OCI-LY7 (cell line): ENCODE measurements around the gene CAMK4. TPM values are rescaled to one million over a fixed set of nuclear protein-coding genes. Genes with fewer than 3 reads are reported as not detected.

Experiments
- BruUV-seq: library from RNA; stranded (reverse); fragments of 400-500 nt; replicated peaks from 2 replicates; lab custom pipeline; 2021; lab: Mats Ljungman, UMichigan
- CTCF ChIA-PET: fragments of 300-600 bp; sonication (Branson Sonifier 250); formaldehyde crosslinking; loops from one replicate; lab custom pipeline; 2022; ENCODE audit warnings: antibody characterized with exemption; ENCODE audit not compliant: unreplicated experiment; lab: Charles Lee
- POLR2A ChIA-PET: fragments of 300-600 bp; sonication (Branson Sonifier 250); formaldehyde crosslinking; loops from one replicate; lab custom pipeline; 2022; ENCODE audit warnings: antibody characterized with exemption; lab: Charles Lee
- DNase-seq: peaks from one replicate; pipeline ENCODE4 v3.0.0-alpha.2; 2015; ENCODE audit warnings: low spot score
- H2AFZ ChIP-seq: fragments of 200-600 bp; sonication (generic), shearing (Covaris generic); 2 replicates; pipeline ENCODE4 v1.6.1; 2014; ENCODE audit warnings: mild to moderate bottlenecking, antibody characterized with exemption, low read length, moderate library complexity
- H3K27ac ChIP-seq: fragments of 200-600 bp; sonication (generic); 2 replicates; pipeline ENCODE4 v1.5.1; 2014; ENCODE audit warnings: mixed run types, low read depth, mild to moderate bottlenecking, moderate library complexity, low read length, inconsistent platforms; ENCODE audit not compliant: poor library complexity, severe bottlenecking
- H3K36me3 ChIP-seq: fragments of 200-600 bp; sonication (generic); 2 replicates; pipeline ENCODE4 v1.6.1; 2014; ENCODE audit warnings: mild to moderate bottlenecking, antibody characterized with exemption, low read length, moderate library complexity, mixed read lengths; ENCODE audit not compliant: insufficient read depth
- H3K4me1 ChIP-seq: fragments of 200-600 bp; sonication (generic); 2 replicates; pipeline ENCODE4 v1.5.1; 2014; ENCODE audit warnings: mild to moderate bottlenecking, low read length; ENCODE audit not compliant: insufficient read depth, poor library complexity, severe bottlenecking
- H3K4me2 ChIP-seq: fragments of 200-600 bp; sonication (generic); 2 replicates; pipeline ENCODE4 v1.6.1; 2014; ENCODE audit warnings: mild to moderate bottlenecking, low read length
- H3K4me3 ChIP-seq: fragments of 200-600 bp; sonication (generic); 2 replicates; pipeline ENCODE4 v1.5.1; 2014; ENCODE audit warnings: mild to moderate bottlenecking, low read depth, low read length; ENCODE audit not compliant: poor library complexity, severe bottlenecking
- H3K79me2 ChIP-seq: fragments of 200-600 bp; sonication (generic); 2 replicates; pipeline ENCODE4 v1.6.1; 2016; ENCODE audit warnings: low read depth, mild to moderate bottlenecking, low read length, moderate library complexity, mixed read lengths; ENCODE audit not compliant: insufficient read depth
- H3K9me2 ChIP-seq: fragments of 200-600 bp; sonication (generic); 2 replicates; pipeline ENCODE4 v1.6.1; 2016; ENCODE audit warnings: mild to moderate bottlenecking, low read length, mixed read lengths; ENCODE audit not compliant: insufficient read depth
- H3K9me3 ChIP-seq: fragments of 200-600 bp; sonication (generic); 2 replicates; pipeline ENCODE4 v1.6.1; 2014; ENCODE audit warnings: mild to moderate bottlenecking, mixed run types, low read length, mixed read lengths
- H4K20me1 ChIP-seq: fragments of 200-600 bp; sonication (generic); 2 replicates; pipeline ENCODE4 v1.6.1; 2014; ENCODE audit warnings: mild to moderate bottlenecking, antibody characterized with exemption, low read length, moderate library complexity, mixed read lengths; ENCODE audit not compliant: insufficient read depth
- EZH2phosphoT487 ChIP-seq: fragments of 200-600 bp; sonication (generic); IDR thresholded peaks from 2 replicates; pipeline ENCODE4 v1.6.1; 2018; ENCODE audit warnings: low read depth, borderline replicate concordance, mild to moderate bottlenecking, mixed run types, antibody characterized with exemption, low read length, moderate library complexity, mixed read lengths
- intact Hi-C: fragments of 100-400 bp; cut with micrococcal nuclease; formaldehyde crosslinking; loops from one replicate; pipeline ENCODE4 v1.10.0; 2022; ENCODE audit not compliant: unreplicated experiment
- total RNA-seq, 2 experiments: library from RNA; depleted of rRNA in 1 of 2; stranded (reverse); fragments of >200 nt in 1 of 2; shearing (Covaris generic) in 1 of 2; gene quantifications; 2 replicates each; pipeline ENCODE4 v1.2.3, GENCODE V29; 2014 to 2022
- TF ChIP-seq, protein P1 (sequence below): fragments of 200-600 bp; sonication (generic); conservative IDR thresholded peaks from 2 replicates; pipeline ENCODE4 v1.5.1; 2014; ENCODE audit warnings: mild to moderate bottlenecking, antibody characterized with exemption, low read length, moderate library complexity, mixed read lengths

Gene CAMK4
- total RNA-seq, 2 experiments from 2014 or later = 25.4 to 40.2 TPM

DNA sequence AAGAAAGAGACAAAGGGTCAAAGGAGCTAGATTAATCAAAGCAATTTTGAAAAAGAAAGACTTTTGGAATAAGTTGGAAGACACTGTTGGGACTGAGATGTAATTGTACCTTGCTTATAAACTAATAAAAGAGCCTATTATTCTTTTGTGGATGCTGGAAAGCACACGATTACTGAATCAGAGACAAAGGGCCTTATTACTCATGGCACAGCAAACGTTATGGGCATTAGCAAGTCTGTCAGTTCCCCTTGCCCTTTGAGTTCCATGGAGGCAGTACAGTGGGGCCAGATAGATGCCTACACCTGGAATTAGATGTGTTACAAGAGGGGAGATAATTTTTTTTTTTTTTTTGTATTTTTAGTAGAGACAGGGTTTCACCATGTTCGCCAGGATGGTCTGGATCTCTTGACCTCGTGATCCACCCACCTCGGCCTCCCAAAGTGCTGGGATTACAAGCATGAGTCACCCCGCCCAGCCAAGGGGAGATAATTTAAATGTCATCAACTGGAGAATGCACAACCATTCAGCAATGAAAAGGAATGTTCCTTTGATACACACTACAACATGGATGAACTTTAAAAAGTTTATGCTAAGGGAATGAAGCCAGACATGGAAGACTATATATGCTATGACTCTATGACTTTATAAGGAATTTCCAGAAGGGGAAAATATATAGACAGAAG, 159.2 kb downstream of the CAMK4 start:
- Histone ChIP-seq H3K27ac (no peak overlapping the region), H3K4me3 (no peak overlapping the region), H3K79me2 (no peaks in the 10 kb centered on the region), H4K20me1 (no peaks in the 10 kb centered on the region), H3K9me3 (no peaks in the 10 kb centered on the region), H3K4me2 (no peak overlapping the region), H3K36me3 (no peaks in the 10 kb centered on the region), H2AFZ (no peak overlapping the region), H3K9me2 (no peaks in the 10 kb centered on the region), H3K4me1 (no peaks in the 10 kb centered on the region)
- intact Hi-C loops = no loop called here
- ChIA-PET CTCF (no interaction called here), POLR2A (no interaction called here)
- no peak for TF ChIP-seq EZH2phosphoT487
- TF ChIP-seq, protein P1, sequence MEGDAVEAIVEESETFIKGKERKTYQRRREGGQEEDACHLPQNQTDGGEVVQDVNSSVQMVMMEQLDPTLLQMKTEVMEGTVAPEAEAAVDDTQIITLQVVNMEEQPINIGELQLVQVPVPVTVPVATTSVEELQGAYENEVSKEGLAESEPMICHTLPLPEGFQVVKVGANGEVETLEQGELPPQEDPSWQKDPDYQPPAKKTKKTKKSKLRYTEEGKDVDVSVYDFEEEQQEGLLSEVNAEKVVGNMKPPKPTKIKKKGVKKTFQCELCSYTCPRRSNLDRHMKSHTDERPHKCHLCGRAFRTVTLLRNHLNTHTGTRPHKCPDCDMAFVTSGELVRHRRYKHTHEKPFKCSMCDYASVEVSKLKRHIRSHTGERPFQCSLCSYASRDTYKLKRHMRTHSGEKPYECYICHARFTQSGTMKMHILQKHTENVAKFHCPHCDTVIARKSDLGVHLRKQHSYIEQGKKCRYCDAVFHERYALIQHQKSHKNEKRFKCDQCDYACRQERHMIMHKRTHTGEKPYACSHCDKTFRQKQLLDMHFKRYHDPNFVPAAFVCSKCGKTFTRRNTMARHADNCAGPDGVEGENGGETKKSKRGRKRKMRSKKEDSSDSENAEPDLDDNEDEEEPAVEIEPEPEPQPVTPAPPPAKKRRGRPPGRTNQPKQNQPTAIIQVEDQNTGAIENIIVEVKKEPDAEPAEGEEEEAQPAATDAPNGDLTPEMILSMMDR = no peak
- no TSS peak for BruUV-seq
- DNase-seq = no peak

DNA sequence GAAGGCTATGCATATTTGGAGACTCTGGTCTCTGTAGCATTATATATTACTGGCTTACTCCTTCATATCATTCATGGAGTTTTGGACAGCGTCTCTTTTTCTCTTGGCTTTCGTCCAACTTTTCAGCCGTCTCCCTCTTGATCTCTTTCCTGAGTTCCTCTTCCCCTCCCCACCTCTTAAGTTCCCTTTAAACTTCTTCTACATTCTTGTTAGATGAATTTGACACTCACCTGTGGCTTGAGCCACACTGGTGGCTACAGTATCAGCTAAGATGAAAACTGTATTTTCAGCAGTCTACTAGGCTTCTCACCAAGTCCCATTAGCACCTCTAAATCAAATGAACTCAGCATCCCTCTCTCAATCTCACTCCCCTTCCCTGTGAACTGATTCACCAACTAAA, 160.0 kb downstream of the CAMK4 start:
- H3K36me3 ChIP-seq = no peaks in the 10 kb centered on the region
- ChIA-PET POLR2A (no interaction called here), CTCF (no interaction called here)
- intact Hi-C loops = no loop called here
- no peak overlapping the region for H2AFZ ChIP-seq
- no peaks in the 10 kb centered on the region for H3K9me2 ChIP-seq
- H3K4me3 ChIP-seq = no peak overlapping the region
- H3K4me2 ChIP-seq = no peak overlapping the region
- no peaks in the 10 kb centered on the region for H4K20me1 ChIP-seq
- no TSS peak for BruUV-seq
- no peak for TF ChIP-seq EZH2phosphoT487
- TF ChIP-seq, protein P1 = no peak
- H3K9me3 ChIP-seq = no peaks in the 10 kb centered on the region
- no peak for DNase-seq
- H3K4me1 ChIP-seq = no peaks in the 10 kb centered on the region
- no peak overlapping the region for H3K27ac ChIP-seq
- H3K79me2 ChIP-seq = no peaks in the 10 kb centered on the region

DNA sequence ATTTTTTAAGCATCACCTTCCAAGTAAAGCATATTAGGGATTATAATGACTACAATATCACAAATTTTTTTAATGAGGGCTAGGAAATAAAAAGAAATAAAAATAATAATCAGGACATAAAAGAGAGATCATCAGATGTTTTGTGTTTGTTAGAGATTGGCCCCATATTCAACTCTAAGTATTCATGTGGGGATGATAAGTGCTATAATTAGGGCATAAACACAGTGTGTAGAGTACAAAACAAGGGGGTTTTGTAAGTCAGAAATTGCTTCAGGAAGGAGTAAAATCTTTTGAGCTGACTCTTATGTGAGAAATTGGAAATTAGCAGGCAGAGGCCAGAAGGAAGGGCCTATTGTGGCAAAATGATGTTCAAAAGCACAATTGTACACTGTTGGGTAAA, 160.9 kb downstream of the CAMK4 start:
- H4K20me1 ChIP-seq = no peaks in the 10 kb centered on the region
- H3K9me3 ChIP-seq = no peaks in the 10 kb centered on the region
- no peak for DNase-seq
- intact Hi-C loops = no loop called here
- no peaks in the 10 kb centered on the region for H3K36me3 ChIP-seq
- TF ChIP-seq EZH2phosphoT487 = no peak
- TF ChIP-seq, protein P1 = no peak
- H3K4me1 ChIP-seq = no peaks in the 10 kb centered on the region
- no peak overlapping the region for H3K4me2 ChIP-seq
- no peaks in the 10 kb centered on the region for H3K9me2 ChIP-seq
- no peaks in the 10 kb centered on the region for H3K79me2 ChIP-seq
- H3K4me3 ChIP-seq = no peak overlapping the region
- POLR2A ChIA-PET = interaction anchor here (0.5 kb wide), 1 partner anchor 1933 kb away, joined by 3 read pairs; no protein-coding TSS in a partner anchor
- no peak overlapping the region for H2AFZ ChIP-seq
- CTCF ChIA-PET = no interaction called here
- H3K27ac ChIP-seq = no peak overlapping the region
- no TSS peak for BruUV-seq
